ENCODE data around the gene THAP8. TPM values are rescaled to one million over a fixed set of nuclear protein-coding genes. Genes with fewer than 3 reads are reported as not detected.

THAP8 gene
- total and polyA plus RNA-seq, 10 of the 15 experiments (the other 5 are each of a cell fraction or from before 2014, with no cell fraction given) = 0.24 to 4.4 (median 2.6) TPM

GRCh38 chr19:36051637-36052036 is 2.4 kb downstream of the THAP8 start:
- no TSS peak for BruUV-seq (replicated peaks)
- peaks cover 16% of the 10 kb centered on the region for H3K79me2 ChIP-seq (ENCODE audit: control insufficient read depth, insufficient read depth, low read length)
- no peak overlapping the region for H3K4me3 ChIP-seq
- intact Hi-C loops (cut with micrococcal nuclease; ENCODE audit: unreplicated experiment) = loop anchor here (5.0 kb wide), 2 partner anchors 39 to 54 kb away; partner anchors contain the start of genes ALKBH6 and SDHAF1
- CTCF ChIA-PET = no interaction called here
- H2AFZ ChIP-seq (ENCODE audit: control insufficient read depth, low read depth, low read length) = no peak overlapping the region
- H3K4me2 ChIP-seq (ENCODE audit: control insufficient read depth, insufficient read depth) = no peak overlapping the region
- DNase-seq (ENCODE audit: low read depth, low spot score) (no peak), ATAC-seq (no peak), FAIRE-seq (no peak)
- RAD21 ChIA-PET (ENCODE audit: unreplicated experiment) = no interaction called here
- POLR2A ChIA-PET = no interaction called here
- H3K9ac ChIP-seq (ENCODE audit: control insufficient read depth, insufficient read depth, low read length) = no peak overlapping the region
- no peak overlapping the region for H3K27ac ChIP-seq (ENCODE audit: control insufficient read depth, insufficient read depth)
- H3K36me3 ChIP-seq (ENCODE audit: control insufficient read depth in 2 of 2, insufficient read depth in 2 of 2, low read length in 1 of 2) = no peaks in the 10 kb centered on the region
- in situ Hi-C loops (cut with MboI) = no loop called here
- no peaks in the 10 kb centered on the region for H3K9me3 ChIP-seq (replicated peaks; ENCODE audit: control insufficient read depth, insufficient read depth, low read length)
- peaks cover 3% of the 10 kb centered on the region; the same call in 1 of the 2 replicates for H3K4me1 ChIP-seq (ENCODE audit: control insufficient read depth, insufficient read depth, low read length)
- no peaks in the 10 kb centered on the region for H3K27me3 ChIP-seq (replicated peaks in 1 of 2; ENCODE audit: control insufficient read depth in 2 of 2, insufficient read depth in 2 of 2, low read length in 1 of 2)
- WGBS (ENCODE audit: insufficient coverage, insufficient replicate concordance, low lambda C conversion rate, missing lambda C conversion rate) = 96% methylated on average over 4 of the region's 4 CpGs
- SMC1A ChIA-PET (ENCODE audit: uncharacterized antibody, unreplicated experiment) = interaction anchor here (0.7 kb wide), 1 partner anchor 10 kb away, joined by 3 read pairs; no protein-coding TSS in a partner anchor
- H4K20me1 ChIP-seq (ENCODE audit: control insufficient read depth, insufficient read depth) = no peaks in the 10 kb centered on the region
- TF ChIP-seq CBFB (IDR thresholded peaks at IDR 0.05; ENCODE audit: low read depth) = no peak
- TF ChIP-seq, protein P1, sequence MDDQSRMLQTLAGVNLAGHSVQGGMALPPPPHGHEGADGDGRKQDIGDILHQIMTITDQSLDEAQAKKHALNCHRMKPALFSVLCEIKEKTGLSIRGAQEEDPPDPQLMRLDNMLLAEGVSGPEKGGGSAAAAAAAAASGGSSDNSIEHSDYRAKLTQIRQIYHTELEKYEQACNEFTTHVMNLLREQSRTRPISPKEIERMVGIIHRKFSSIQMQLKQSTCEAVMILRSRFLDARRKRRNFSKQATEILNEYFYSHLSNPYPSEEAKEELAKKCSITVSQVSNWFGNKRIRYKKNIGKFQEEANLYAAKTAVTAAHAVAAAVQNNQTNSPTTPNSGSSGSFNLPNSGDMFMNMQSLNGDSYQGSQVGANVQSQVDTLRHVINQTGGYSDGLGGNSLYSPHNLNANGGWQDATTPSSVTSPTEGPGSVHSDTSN (IDR thresholded peaks at IDR 0.05; ENCODE audit: insufficient replicate concordance, low read depth, low read length) = peak; percentile 49
- TF ChIP-seq, protein P2, sequence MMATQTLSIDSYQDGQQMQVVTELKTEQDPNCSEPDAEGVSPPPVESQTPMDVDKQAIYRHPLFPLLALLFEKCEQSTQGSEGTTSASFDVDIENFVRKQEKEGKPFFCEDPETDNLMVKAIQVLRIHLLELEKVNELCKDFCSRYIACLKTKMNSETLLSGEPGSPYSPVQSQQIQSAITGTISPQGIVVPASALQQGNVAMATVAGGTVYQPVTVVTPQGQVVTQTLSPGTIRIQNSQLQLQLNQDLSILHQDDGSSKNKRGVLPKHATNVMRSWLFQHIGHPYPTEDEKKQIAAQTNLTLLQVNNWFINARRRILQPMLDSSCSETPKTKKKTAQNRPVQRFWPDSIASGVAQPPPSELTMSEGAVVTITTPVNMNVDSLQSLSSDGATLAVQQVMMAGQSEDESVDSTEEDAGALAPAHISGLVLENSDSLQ (IDR thresholded peaks at IDR 0.05) = peak; percentile 86

GRCh38 chr19:36051236-36051635 is 2.8 kb downstream of the THAP8 start:
- TF ChIP-seq MYC (IDR thresholded peaks at IDR 0.05; ENCODE audit: insufficient read depth, insufficient read length, insufficient replicate concordance, low read length, severe bottlenecking) (no peak), CHD1 (IDR thresholded peaks at IDR 0.05; ENCODE audit: low read depth, low read length) (no peak), CTCF (IDR thresholded peaks at IDR 0.05 in 2 of 3, conservative IDR thresholded peaks at IDR 0.05 in 1 of 3; ENCODE audit: control insufficient read depth in 2 of 3, extremely low read depth in 1 of 3, insufficient read depth in 1 of 3, low read depth in 3 of 3, low read length in 3 of 3) (peak; percentile 19 to 64 (median 46); a peak in 4 of 6 replicates), ZNF207 (IDR thresholded peaks at IDR 0.05; ENCODE audit: borderline replicate concordance) (no peak)
- Histone ChIP-seq H4K20me1 (ENCODE audit: control insufficient read depth, insufficient read depth) (no peaks in the 10 kb centered on the region), H3K27me3 (replicated peaks in 1 of 2; ENCODE audit: control insufficient read depth in 2 of 2, insufficient read depth in 2 of 2, low read length in 1 of 2) (no peaks in the 10 kb centered on the region), H3K4me1 (ENCODE audit: control insufficient read depth, insufficient read depth, low read length) (peaks cover 1% of the 10 kb centered on the region; the same call in 1 of the 2 replicates), H2AFZ (ENCODE audit: control insufficient read depth, low read depth, low read length) (no peak overlapping the region), H3K9me3 (replicated peaks; ENCODE audit: control insufficient read depth, insufficient read depth, low read length) (no peaks in the 10 kb centered on the region), H3K27ac (ENCODE audit: control insufficient read depth, insufficient read depth) (no peak overlapping the region), H3K36me3 (ENCODE audit: control insufficient read depth in 2 of 2, insufficient read depth in 2 of 2, low read length in 1 of 2) (no peaks in the 10 kb centered on the region), H3K4me2 (ENCODE audit: control insufficient read depth, insufficient read depth) (no peak overlapping the region), H3K4me3 (no peak overlapping the region), H3K9ac (ENCODE audit: control insufficient read depth, insufficient read depth, low read length) (no peak overlapping the region), H3K79me2 (ENCODE audit: control insufficient read depth, insufficient read depth, low read length) (peaks cover 12% of the 10 kb centered on the region)
- DNase-seq (ENCODE audit: low read depth, low spot score) (no peak), FAIRE-seq (no peak), ATAC-seq (no peak)
- 46% methylated on average over 3 of the region's 3 CpGs for WGBS (ENCODE audit: insufficient coverage, insufficient replicate concordance, low lambda C conversion rate, missing lambda C conversion rate)
- no TSS peak for BruUV-seq (replicated peaks)
- POLR2A ChIA-PET = no interaction called here
- intact Hi-C loops (cut with micrococcal nuclease; ENCODE audit: unreplicated experiment) (loop anchor here (5.0 kb wide), 2 partner anchors 39 to 54 kb away; partner anchors contain the start of genes ALKBH6 and SDHAF1), in situ Hi-C loops (cut with MboI) (no loop called here)
- SMC1A ChIA-PET (ENCODE audit: uncharacterized antibody, unreplicated experiment) = no interaction called here
- RAD21 ChIA-PET (ENCODE audit: unreplicated experiment) = no interaction called here
- CTCF ChIA-PET = no interaction called here
